Right cardiac atrium (tissue), 5 donors: ENCODE results near the gene ERGIC1. TPM values are rescaled to one million over a fixed set of nuclear protein-coding genes. Genes with fewer than 3 reads are reported as not detected.
A peak's percentile ranks its signal among the peaks of the same experiment; 100 is the strongest.

ENCODE experiments used
- ATAC-seq, 2 donors: fragments of 200-7000 bp; cut with Tn5 transposase; one replicate each; pipeline versions ENCODE4 v1.8.0 to v1.9.1; 2020; ENCODE audit warnings: moderate library complexity in 2 of 2, mild to moderate bottlenecking in 1 of 2
- DNase-seq, 3 donors: peaks; one replicate each; pipeline ENCODE4 v3.0.0-alpha.2; 2020
- H3K27ac ChIP-seq: one replicate; pipeline ENCODE4 v1.5.1; 2013; ENCODE audit warnings: mild to moderate bottlenecking, low read length, control low read depth, moderate library complexity
- H3K27me3 ChIP-seq: one replicate; pipeline ENCODE4 v1.6.1; 2013; ENCODE audit not compliant: control insufficient read depth, insufficient read depth
- H3K4me1 ChIP-seq: one replicate; pipeline ENCODE4 v1.6.1; 2013; ENCODE audit warnings: low read length; ENCODE audit not compliant: control insufficient read depth, insufficient read depth
- H3K4me3 ChIP-seq: one replicate; pipeline ENCODE4 v1.5.1; 2013; ENCODE audit warnings: low read length, control low read depth
- H3K9me3 ChIP-seq: one replicate; pipeline ENCODE4 v1.6.1; 2013; ENCODE audit warnings: low read length; ENCODE audit not compliant: control insufficient read depth
- WGBS: extraction: QIAGEN DNeasy Blood & Tissue Kit; methylation state at CpG from one replicate; pipeline ENCODE4 v1.1.7; 2013; 5-methylcytosine and 5-hydroxymethylcytosine counted together
- intact Hi-C, 4 donors: fragments of 100-400 bp; cut with DNase I; formaldehyde crosslinking; loops; one replicate each; pipeline versions ENCODE4 v1.11.0 to v1.14.0; 2022 to 2023
- polyA plus RNA-seq: library from polyadenylated mRNA; stranded (reverse); fragments of 200-250 nt; gene quantifications from one replicate; pipeline ENCODE4 v1.2.3, GENCODE V29; 2013
- total RNA-seq, 4 donors: library from RNA; stranded (reverse); fragmentation: NEBNext Ultra II Directional; extraction: Animal tissue kit (Norgen Biotek cat#: 25700); gene quantifications; one replicate each; pipeline ENCODE4 v1.2.1, GENCODE V29; 2021
- donor health status: healthy with polysubstance abuse.
- donor health status: DM: no; HTN: yes; CAD: no.
- donor health status: DM: no; HTN: no; CAD: no.
- donor health status: DM: no; HTN: yes; CAD: no; lungs with severe emphysema.
- donor health status: DM: yes; HTN: yes; CAD: no.

Gene ERGIC1
- total and polyA plus RNA-seq, 5 donors = 73.1 to 96.8 (median 85.0) TPM

- H3K4me3 ChIP-seq = no peak overlapping the region
- 97% methylated on average over 1 of the region's 1 CpG for WGBS
- peaks cover 3% of the 10 kb centered on the region for H3K4me1 ChIP-seq
- no peak overlapping the region for H3K27ac ChIP-seq
- H3K27me3 ChIP-seq = no peaks in the 10 kb centered on the region
- no peaks in the 10 kb centered on the region for H3K9me3 ChIP-seq
- intact Hi-C loops = loop anchor here in 1 of 4 donors (10.0 kb wide), 1 partner anchor 56 kb away; the partner anchor contains the start of gene DUSP1
- no peak for ATAC-seq
- no peak for DNase-seq
Observed at GRCh38 chr5:172830275-172830799, 3.7 kb upstream of the ERGIC1 start.

- DNase-seq (no peak), ATAC-seq (no peak)
Observed at GRCh38 chr5:172830876-172831662, 3.0 kb upstream of the ERGIC1 start.

GRCh38 chr5:172832383-172833315 is 1.4 kb upstream of the ERGIC1 start:
- peaks cover 3% of the 10 kb centered on the region for H3K4me1 ChIP-seq
- ATAC-seq (no peak), DNase-seq (no peak)
- intact Hi-C loops = loop anchor here in 1 of 4 donors (10.0 kb wide), 1 partner anchor 58 kb away; the partner anchor contains the start of gene DUSP1
- H3K27me3 ChIP-seq = no peaks in the 10 kb centered on the region
- no peaks in the 10 kb centered on the region for H3K9me3 ChIP-seq
- no peak overlapping the region for H3K27ac ChIP-seq
- WGBS = 73% methylated on average over 14 of the region's 14 CpGs
- H3K4me3 ChIP-seq = no peak overlapping the region

More at GRCh38 chr5:172830876-172831662, 3.0 kb upstream of the ERGIC1 start:
- Histone ChIP-seq H3K9me3 (no peaks in the 10 kb centered on the region), H3K4me1 (peaks cover 3% of the 10 kb centered on the region), H3K4me3 (no peak overlapping the region), H3K27ac (no peak overlapping the region), H3K27me3 (no peaks in the 10 kb centered on the region)
- intact Hi-C loops = loop anchor here in 1 of 4 donors (10.0 kb wide), 1 partner anchor 56 kb away; the partner anchor contains the start of gene DUSP1
- 68% methylated on average over 14 of the region's 14 CpGs for WGBS

GRCh38 chr5:172833372-172833685 is 722 bp upstream of the ERGIC1 start:
- H3K4me1 ChIP-seq = peaks cover 3% of the 10 kb centered on the region
- no peak for DNase-seq
- H3K27me3 ChIP-seq = no peaks in the 10 kb centered on the region
- H3K9me3 ChIP-seq = no peaks in the 10 kb centered on the region
- intact Hi-C loops = loop anchor here in 1 of 4 donors (10.0 kb wide), 1 partner anchor 59 kb away; the partner anchor contains the start of gene DUSP1
- ATAC-seq = peak in 1 of 2 donors; percentile 1
- WGBS = 61% methylated on average over 6 of the region's 6 CpGs
- peak overlapping the region; percentile 79 for H3K27ac ChIP-seq
- no peak overlapping the region for H3K4me3 ChIP-seq

GRCh38 chr5:172834415-172835289 is 601 bp downstream of the ERGIC1 start:
- Histone ChIP-seq H3K4me3 (peak overlapping the region; percentile 89), H3K27ac (peak overlapping the region; percentile 75), H3K4me1 (peaks cover 3% of the 10 kb centered on the region), H3K9me3 (no peaks in the 10 kb centered on the region), H3K27me3 (no peaks in the 10 kb centered on the region)
- WGBS = 2% methylated on average over 32 of the region's 32 CpGs
- no peak for DNase-seq
- peak; percentile 12 to 30 for ATAC-seq
- intact Hi-C loops = loop anchor here in 1 of 4 donors (10.0 kb wide), 1 partner anchor 60 kb away; the partner anchor contains the start of gene DUSP1

- intact Hi-C loops = loop anchor here in 1 of 4 donors (10.0 kb wide), 1 partner anchor 61 kb away; the partner anchor contains the start of gene DUSP1
- H3K27ac ChIP-seq = peak overlapping the region; percentile 13
- H3K9me3 ChIP-seq = no peaks in the 10 kb centered on the region
- 58% methylated on average over 13 of the region's 13 CpGs for WGBS
- peak overlapping the region; percentile 89 for H3K4me3 ChIP-seq
- H3K4me1 ChIP-seq = peaks cover 6% of the 10 kb centered on the region
- H3K27me3 ChIP-seq = no peaks in the 10 kb centered on the region
- no peak for DNase-seq
- no peak for ATAC-seq
Observed at GRCh38 chr5:172835290-172835993, 1.4 kb downstream of the ERGIC1 start.

GRCh38 chr5:172835994-172836356 is 1.9 kb downstream of the ERGIC1 start:
- peaks cover 7% of the 10 kb centered on the region for H3K4me1 ChIP-seq

GRCh38 chr5:172837640-172838039 is 3.6 kb downstream of the ERGIC1 start:
- peak in 1 of 3 donors; percentile 67 for DNase-seq

More at GRCh38 chr5:172835994-172836356, 1.9 kb downstream of the ERGIC1 start:
- intact Hi-C loops = loop anchor here in 1 of 4 donors (10.0 kb wide), 1 partner anchor 61 kb away; the partner anchor contains the start of gene DUSP1
- no peaks in the 10 kb centered on the region for H3K9me3 ChIP-seq
- H3K27me3 ChIP-seq = no peaks in the 10 kb centered on the region
- DNase-seq (no peak), ATAC-seq (no peak)
- 83% methylated on average over 4 of the region's 4 CpGs for WGBS
- no peak overlapping the region for H3K27ac ChIP-seq
- no peak overlapping the region for H3K4me3 ChIP-seq

GRCh38 chr5:172838151-172838875 is 4.3 kb downstream of the ERGIC1 start:
- Histone ChIP-seq H3K4me1 (peaks cover 7% of the 10 kb centered on the region), H3K4me3 (no peak overlapping the region), H3K9me3 (no peaks in the 10 kb centered on the region), H3K27me3 (no peaks in the 10 kb centered on the region), H3K27ac (no peak overlapping the region)
- ATAC-seq = no peak
- WGBS = 92% methylated on average over 3 of the region's 3 CpGs
- no peak for DNase-seq
- intact Hi-C loops = loop anchor here in 1 of 4 donors (10.0 kb wide), 1 partner anchor 64 kb away; the partner anchor contains the start of gene DUSP1

More at GRCh38 chr5:172837640-172838039, 3.6 kb downstream of the ERGIC1 start:
- 55% methylated on average over 7 of the region's 7 CpGs for WGBS
- Histone ChIP-seq H3K9me3 (no peaks in the 10 kb centered on the region), H3K4me3 (no peak overlapping the region), H3K4me1 (peaks cover 7% of the 10 kb centered on the region), H3K27ac (no peak overlapping the region), H3K27me3 (no peaks in the 10 kb centered on the region)
- intact Hi-C loops = loop anchor here in 1 of 4 donors (10.0 kb wide), 1 partner anchor 63 kb away; the partner anchor contains the start of gene DUSP1
- no peak for ATAC-seq
